ENCODE measurements around the gene RBM26.

Gene RBM26

DNA sequence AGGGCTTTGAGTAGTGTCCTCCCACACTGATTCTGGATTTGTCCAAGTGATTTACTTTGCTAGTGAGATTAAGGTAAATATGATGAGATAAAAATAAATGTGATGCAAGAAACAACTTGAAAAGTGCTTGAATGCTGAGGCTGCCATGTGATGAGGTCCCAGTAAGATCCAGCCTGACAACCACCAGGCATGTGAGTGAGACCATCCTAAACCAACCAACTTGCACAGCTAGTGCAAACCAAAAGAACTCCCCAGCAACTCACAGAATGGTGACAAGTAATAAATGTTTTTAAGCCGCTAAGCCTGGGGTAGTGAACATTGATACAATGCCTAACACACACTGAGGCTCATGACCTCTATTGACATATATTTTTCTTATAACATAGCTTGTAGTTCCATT is 13.3 kb upstream of the RBM26 start:
- no peak for DNase-seq

DNA sequence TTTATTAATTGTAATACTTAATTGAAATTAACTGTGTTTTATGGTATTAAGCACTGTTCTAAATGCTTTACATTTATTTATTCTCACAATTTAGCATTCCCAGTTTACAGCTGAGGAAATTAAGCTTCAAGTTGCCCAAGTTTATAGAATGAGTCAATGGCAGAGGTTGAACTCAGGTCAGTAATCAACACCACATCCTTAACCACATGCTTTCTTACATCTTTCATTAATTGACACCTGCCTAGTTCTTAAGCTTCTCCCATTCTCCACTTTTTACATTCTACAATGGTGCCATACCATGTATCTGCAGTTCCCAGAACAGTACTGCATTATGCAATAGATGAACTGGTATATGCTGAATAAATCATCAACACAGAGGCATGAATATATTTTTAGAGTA is 11.7 kb upstream of the RBM26 start:
- DNase-seq = no peak

DNA sequence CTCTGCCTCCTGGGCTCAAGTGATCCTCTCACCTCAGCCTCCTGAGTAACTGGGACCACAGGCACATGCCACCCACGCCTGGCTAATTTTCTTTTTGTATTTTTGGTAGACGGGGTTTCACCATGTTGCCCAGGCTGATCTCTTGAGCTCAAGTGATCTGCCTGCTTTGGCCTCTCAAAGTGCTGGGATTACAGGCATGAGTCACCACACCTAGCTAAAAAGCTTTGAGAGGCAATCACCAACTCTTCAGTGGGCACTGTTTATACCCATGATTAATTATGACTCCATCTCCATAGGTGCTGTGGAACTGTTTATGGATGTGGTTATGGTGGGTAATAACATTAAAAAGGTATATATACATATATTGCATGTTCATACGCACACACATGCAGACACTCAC is 7.5 kb upstream of the RBM26 start:
- no peak for DNase-seq

DNA sequence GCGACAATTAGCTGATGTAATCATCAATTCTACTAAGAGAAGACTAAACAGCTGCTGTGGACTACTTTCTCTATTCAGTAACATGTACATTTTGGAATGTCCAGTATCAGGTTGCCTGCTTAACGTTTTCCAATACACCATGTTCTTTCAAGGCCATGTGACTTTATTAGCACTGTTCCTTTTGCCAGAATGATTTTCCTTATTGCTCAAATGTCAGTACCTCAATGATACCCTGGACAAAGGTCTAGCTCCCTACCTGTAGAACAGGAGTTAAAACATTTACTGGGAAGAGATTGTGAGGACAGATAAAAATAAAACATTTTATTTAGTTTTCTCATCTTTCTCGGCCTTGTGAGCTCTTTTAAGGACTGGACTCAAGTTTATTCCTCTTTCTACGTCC is 3.8 kb upstream of the RBM26 start:
- no peak for DNase-seq

DNA sequence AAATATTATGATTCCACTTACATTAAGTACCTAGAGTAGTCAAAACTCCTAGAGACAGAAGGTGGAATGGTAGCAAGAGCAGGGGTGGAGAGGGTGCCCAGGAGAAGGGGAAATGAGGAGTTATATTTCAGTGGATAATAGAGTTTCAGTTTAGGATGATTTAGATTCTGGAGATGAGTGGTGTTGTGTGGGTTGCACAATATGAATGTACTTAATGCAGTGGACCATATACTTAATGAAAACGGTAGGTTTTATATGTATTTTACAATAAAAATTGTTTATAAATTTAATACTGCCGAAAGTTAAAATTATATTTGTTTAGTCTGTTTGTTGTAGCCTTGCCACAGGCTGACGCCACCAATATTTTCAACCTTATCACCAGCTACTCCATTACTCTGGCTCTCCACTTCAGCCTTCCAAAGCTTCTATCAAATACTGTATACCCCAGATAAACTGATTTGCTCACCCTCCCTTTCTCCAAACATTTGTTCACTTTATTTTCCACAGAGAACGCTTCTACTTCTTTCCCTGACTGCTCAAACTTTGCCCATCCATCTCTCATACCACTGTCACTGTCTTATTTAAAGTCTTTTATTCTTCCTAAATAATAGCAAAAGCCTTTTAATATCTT is 1.4 kb upstream of the RBM26 start:
- DNase-seq = no peak

DNA sequence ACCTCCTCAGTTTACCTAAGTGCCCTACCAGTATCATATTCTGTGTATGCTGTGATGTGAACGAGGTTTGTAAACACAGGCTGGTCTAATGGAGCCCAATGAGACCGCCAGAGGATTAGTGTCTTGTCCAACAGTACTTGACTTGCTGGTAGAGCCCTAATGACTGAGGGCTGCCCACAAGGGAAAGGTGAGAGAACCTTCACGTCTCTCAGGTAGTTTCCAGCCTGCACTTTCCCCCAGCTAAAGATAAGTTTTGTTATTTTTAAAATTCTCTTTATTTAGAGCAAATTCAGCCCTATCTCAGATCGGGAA is 498 bp upstream of the RBM26 start:
- DNase-seq = no peak

DNA sequence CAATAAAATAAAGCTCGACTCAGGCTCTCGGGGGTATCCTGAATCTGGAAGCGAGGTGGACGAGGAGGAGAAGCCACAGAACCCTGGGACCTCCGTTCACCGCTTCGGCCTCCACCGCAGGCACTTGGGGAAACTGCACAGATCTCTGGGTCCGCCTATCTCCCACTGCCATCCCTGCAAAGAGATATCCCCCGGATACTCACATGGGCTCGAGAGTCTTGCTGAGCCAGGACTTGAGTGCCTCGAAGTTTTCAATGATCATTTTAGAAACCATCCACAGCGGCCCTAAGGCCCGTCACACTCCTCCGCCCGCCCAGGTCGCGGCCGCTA is 589 bp downstream of the RBM26 start:
- no peak for DNase-seq

DNA sequence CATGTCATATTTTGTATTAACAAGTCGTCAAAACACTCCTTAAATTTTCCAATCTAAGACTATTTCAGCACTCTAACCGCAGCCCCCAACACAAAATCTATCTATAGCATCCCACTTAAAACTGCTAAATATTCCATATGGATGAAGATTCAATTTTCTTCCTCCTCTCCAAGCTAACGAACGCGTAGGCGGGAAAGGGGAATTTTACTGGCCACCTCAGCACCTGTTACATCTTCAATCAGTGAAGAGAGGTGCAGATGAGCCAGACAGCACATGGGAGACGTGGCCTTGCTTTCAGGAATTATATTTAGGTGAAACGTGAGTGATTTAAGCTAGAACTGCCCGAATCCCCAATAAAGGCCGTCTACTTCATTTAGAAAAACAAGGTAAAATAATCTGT is 1.1 kb downstream of the RBM26 start:
- DNase-seq = peak in 1 of 2 donors; percentile 30

DNA sequence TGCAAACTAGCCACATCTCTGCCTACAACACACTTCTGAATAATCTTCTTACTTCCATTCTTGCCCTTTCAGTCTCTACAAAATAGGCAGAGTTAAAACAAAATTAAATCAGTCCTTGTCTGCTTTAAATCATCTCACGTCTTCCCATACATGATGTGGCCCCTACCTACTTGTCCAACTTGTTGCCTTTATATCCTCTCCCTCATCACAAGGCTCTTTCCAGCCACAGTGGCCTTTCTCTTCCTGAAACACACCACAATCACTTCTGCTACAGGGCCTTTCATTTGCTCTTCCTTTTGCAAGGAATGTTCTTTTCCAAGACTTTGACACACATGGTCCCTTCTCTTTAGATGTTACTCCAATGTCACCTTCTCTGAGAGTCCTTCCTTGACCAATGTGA is 1.7 kb downstream of the RBM26 start:
- DNase-seq = no peak

DNA sequence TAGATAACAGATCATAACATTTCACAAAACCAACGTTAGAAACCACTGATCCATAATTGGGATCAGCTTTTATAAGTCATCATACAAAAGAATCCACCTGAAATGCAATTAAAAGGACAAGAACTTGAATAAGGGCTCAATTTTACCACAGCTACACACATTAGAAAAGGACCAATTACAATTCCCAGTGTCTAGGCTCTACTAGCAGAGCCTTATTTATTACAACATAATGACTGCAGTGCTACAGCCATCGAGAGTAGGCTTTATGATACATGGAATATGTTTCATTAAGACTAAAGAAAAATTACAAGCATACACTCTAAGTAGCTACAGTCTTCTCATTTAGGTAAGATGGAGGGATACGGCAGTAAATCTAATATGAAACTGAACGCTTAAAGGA is 2.9 kb downstream of the RBM26 start:
- no peak for DNase-seq

DNA sequence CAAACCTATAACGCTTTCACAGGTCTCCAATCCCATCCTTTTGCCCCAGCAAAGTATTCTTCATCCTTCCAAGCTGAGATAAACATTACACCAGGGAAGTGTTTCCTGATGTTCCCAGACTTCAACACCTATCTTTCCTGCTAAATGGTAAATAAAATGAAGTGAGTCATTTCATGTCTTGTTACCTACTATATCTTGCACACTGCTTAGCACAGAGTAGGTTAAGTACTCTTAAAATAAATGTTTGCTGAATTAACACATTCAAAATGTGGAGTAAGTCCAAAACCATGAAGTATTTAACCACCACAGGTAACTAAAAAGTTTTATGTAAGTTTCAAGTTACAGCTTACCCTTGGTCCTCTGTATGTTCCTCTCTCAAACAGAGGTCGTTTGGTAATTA is 3.4 kb downstream of the RBM26 start:
- no peak for DNase-seq

DNA sequence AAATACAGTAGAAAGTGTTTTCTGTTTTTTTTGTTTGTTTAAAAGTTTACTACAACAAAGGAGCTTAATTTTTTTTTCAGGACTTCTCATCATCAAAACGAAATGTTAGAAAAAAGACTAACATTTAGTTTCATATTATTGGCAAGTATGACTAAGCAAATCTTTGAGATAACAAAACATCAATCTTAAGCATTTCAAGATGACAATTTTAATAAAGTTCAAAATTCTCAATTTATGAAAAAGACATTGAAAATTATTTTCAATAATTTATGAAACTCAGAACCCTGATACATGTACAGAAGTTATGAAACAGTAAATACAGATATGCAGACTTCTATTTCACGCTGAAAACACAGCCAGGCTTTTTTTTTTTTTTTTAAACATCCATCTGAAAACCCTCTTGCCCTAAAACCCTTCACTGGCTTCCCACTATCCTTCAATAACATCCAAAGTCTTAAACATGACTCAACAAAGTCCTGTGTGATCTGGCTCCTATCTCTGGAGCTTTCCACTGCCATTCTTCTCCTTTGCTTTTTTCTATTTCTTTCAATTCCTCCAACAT is 3.9 kb downstream of the RBM26 start:
- no peak for DNase-seq

DNA sequence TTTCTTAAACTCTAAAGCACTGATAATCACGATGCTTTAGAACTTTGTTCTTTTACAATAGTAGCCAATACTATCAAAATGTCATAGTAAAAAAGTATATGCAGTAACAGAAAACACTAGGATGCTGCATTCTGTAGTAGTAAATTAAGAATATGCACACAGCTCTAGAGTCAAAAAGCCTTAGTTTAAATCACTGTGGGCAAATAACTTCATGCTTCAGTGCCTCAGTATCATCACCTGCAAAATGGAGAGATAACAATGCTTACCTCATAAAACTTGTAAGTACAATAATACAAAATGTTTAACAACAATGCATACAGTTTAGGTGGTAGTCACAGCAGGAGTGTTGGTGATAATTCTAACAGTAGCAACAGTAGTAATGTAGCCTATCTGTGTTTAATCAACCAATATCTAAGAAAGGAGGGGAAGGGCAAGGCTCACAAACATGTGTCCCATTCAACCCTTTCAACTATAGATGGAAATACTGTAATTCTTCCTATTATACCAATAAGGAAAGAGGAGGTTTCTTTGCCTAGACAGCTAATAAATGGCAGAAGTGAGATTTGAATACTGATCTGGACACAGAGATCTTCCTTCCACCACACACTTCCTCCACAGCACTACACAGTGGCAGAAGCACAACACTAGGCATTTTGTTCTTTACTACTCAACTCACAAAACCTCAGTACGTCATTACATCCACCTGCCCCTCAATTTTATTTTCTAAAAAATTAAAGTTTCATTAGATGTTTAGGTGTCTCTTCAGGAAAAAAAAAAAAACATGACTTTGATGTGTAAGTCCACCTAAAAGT is 4.6 kb downstream of the RBM26 start:
- no peak for DNase-seq

DNA sequence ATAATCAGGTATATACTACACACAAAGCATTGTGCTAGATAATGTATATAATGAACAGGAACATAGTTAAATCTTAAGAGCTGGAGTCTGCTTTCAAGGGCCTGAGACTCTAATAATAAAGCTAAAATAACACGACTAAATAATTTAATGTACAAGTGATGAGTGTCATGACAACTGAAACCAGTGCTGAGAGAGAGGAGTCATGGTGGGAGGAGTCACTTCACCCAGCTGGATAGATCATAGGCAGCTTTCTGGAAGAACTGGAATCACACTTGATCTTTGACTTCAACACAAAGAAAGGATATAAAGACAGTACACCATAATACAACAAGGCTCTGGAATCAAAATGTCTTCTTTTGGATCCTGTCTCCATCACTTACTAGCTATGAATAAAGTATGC is 7.1 kb downstream of the RBM26 start:
- no peak for DNase-seq

DNA sequence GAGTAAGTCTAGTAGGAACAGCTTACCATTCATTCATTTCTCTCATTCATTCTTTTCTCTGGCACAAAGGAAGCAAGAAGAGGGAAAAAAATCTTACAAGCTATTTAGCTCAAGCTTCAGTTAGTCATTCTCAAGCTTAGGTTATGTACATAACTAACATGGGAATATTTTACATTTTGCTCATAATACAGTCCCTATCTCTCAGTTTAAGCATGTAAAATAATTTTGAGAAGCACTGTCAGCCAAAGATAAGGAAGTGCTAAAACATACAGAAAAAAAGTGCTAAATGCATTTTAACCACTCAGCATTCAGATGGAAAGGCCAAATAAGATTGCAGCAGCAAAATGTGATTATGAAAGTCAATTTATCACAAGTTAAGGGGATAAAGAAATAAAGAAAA is 7.9 kb downstream of the RBM26 start:
- DNase-seq = no peak

DNA sequence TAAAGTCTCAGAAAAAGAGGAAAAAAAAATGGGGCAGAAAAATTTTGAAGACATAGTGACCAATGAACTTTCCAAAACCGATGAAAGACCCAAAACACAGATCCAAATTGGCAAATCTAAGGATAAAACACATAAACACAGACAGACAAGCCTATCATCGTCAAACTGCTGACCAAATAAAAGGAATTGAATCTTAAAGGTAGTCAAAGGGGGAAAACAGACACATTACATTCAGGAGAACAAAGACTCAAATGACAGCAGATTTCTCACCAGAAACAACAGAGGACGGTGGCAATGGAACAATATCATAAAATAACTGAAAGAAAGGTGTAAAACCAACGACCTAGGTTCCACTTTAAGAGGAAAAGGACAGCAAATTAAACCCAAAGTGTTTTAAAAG is 10.2 kb downstream of the RBM26 start:
- no peak for DNase-seq

DNA sequence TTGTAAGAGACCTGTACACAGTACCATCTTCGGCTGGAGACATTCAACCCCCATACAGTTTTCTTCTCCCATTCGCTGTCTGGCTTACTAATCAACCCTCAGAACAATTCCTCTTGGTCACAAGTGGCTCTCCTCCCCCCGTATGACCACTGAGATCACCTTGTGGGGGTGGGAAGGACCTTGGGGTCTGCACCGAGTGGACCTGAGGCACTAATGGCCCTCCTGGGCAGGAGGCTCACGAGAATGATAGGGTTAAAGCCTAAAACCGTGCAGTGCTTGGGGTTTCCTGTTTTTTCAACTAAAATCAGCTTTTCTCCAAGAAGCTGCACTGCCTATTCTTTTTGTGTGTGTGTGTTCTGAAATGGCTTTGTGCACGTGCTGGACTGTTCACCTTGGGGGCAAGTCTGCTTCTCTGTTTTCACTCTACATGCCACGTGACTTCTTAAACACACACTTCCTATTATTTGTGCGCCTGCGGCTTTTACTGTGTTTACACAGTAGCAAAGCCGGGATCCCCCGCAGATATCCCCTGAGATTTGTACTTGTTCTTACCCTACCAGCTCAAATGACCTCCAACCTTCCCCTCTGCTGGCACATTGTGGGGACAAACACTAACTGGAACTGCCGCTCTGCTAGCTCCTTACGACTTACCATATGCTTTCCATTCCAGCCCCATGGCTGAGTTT is 12.3 kb downstream of the RBM26 start:
- peak; percentile 21 to 22 for DNase-seq

DNA sequence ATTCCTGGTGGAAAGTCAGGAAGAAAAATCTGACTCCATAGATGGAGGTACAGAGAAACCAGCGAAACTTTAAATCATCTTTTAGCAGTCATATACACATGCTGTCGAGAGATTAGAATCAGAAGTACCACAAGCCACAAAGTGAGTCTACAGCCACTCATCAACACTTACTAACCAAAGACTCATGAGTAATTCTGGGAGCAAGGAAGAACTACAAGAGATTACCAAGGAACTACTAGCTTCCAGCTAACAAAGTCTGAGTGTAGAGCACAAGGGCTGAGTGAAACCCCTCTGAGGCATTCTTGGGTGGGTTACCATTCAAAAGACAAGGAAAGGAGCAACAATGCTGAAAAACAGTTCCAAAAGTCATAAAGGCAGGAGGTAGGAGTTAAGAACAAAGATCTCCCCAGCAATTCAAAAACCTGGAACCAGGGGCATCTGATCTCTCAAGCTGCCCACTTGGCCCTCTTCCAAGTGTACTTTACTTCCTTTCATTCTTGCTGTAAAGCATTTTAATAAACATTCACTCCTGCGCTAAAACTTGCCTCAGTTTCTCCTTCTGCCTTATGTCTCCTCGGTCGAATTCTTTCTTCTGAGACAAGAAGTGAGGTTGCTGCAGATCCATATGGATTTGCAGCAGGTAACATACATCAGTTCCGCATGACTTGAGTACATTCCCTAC is 13.0 kb downstream of the RBM26 start:
- peak in 1 of 2 donors; percentile 17 for DNase-seq

DNA sequence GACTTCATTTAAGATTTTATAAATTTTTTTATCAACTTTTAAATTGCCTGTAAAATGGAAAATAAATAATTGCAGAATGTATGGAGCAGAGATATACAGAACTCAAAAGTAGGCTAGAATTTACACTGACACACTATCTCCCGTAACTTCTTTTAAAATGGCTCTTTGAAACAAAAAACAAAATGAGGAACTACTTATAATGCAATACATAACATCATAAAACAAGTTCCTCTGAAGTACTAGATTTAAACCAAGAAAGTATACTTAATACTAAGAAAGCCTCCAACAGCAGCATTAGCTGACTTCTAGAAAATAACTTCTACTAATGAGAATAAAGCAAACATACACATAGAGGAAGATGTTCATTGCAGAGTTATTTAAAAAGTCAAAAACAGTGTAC is 17.0 kb downstream of the RBM26 start:
- DNase-seq = no peak

DNA sequence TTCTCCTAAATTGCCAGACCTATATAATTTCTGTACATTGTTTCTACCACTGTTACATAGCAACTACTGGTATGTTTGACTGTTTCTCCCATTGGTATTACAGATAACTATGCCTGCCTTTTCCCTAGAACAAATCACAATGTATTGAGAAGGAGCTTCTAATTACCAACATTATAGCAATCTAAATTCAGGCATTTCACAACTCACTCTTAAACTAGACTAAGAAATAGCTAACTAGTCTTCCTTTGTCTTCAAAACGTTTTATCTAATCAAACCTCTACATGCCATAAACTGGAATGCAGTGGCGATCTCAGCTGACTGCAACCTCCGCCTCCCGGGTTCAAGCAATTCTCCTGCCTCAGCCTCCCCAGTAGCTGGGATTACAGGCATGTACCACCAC is 18.2 kb downstream of the RBM26 start:
- no peak for DNase-seq

DNA sequence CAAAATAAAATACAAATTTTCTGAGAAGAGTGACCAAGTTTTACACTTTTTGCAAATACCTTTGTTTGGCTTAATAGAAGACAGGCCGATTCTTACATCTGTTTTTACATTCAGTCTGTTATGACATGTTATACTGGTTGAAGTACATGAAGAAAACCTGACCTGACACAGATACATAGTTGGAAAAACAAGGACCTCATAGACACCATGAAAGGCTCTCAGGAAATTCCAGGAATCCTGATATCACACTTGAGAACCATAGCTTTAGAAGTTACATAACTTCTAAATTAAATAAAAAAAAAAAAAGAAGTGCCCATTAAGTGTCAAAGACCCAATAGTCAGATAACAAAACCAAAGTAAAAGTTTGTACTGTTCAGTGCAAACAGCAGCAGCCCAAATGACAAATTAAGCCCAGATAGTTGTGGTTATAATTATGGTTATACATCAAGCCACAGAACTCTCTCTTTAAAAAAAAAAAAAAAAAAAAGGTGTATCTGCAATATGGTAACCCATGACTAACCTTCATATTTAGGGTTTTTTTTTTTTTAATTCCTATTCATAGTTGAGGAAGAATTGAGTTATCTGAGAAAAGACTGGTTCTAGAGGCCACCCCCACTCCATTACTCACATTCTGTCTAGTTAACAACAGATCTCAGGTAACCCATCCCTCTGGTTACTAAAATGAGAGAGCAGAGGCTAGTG is 19.8 kb downstream of the RBM26 start:
- DNase-seq = peak; percentile 50 to 52

DNA sequence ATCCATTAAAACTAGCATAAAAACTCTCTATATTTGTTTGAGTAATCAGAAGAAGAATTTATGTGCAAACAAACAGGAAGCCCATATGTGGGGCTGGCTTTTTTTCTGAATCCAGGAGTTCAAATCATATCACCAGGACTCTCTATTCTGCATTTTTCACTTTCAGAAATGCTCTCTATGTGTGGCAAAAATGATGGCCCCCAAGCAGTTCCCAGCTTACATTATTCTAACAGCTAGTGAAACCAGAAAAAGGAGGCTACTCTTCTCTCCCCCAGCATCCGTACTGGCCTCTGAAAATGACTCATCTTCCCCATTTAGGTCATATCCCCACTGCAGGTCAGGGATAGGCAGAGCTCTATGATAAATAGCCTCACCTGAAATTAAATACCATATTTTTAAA is 20.4 kb downstream of the RBM26 start:
- peak in 1 of 2 donors; percentile 15 for DNase-seq

DNA sequence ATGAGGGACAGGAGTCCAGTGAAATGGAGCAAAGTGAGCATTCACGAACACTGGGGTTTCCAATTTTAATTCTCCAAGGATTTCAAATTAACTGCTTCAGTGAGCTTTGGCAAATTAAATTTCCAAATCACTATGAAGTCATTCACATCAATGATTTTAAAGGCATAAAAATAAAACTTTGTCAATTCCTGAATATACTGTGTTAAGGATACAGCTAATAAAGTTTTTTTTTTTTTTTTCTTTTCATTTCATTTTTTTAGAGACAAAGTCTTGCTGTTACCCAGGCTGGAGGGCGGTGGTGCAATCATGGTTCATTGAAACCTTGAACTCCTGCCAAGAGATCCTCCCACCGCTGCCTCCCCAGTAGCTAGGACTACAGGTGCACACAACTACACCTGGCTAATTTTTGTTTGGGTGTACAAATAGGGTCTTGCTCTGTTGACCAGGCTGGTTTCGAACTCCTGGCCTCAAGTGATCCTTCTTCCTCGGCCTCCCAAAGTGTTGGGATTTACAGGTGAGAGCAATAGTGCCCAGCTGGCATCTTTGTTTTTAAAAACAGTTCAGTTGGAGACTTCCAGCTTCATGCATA is 21.9 kb downstream of the RBM26 start:
- DNase-seq = no peak
